Ovary (tissue), 3 donors: ENCODE measurements around the gene SLC25A25.

Experiments used
- EP300 ChIP-seq: sonication (generic); formaldehyde crosslinking; IDR thresholded peaks from one replicate; pipeline ENCODE4 v1.6.1; 2017; ENCODE audit warnings: antibody characterized with exemption
- POLR2A ChIP-seq: fragments of 450-650 bp; IDR thresholded peaks from one replicate; pipeline ENCODE4 v1.6.1; 2017; ENCODE audit warnings: antibody characterized with exemption, mild to moderate bottlenecking, moderate library complexity
- TF ChIP-seq, protein P1 (sequence below), 3 donors: fragments of 450-650 bp in 2 of 3; fragments of 200-600 bp in 1 of 3; IDR thresholded peaks; one replicate each; pipeline versions ENCODE4 v1.5.1 to v1.8.0; 2016 to 2022; ENCODE audit warnings: antibody characterized with exemption in 3 of 3, mild to moderate bottlenecking in 1 of 3
- donor health status: DM: no; HTN: no; CAD: no.

DNA sequence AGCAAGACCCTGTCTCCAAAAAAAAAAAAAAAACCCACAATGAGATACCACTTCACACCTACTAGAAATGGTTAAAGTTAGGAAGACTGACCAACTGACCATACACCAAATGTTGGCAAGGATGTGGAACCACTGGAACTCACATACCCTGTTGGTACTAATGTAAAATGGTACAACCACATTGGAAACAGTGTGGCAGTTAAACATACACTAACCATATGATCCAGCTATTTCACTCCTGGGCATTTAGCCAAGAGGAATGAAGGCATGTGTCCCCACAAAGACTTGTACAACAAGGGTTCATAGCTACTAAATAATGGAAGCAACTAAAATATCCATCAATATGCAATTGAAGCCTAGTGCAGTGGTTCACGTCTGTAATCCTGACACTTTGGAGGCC lies 22.2 kb upstream of the SLC25A25 start:
- TF ChIP-seq, protein P1, sequence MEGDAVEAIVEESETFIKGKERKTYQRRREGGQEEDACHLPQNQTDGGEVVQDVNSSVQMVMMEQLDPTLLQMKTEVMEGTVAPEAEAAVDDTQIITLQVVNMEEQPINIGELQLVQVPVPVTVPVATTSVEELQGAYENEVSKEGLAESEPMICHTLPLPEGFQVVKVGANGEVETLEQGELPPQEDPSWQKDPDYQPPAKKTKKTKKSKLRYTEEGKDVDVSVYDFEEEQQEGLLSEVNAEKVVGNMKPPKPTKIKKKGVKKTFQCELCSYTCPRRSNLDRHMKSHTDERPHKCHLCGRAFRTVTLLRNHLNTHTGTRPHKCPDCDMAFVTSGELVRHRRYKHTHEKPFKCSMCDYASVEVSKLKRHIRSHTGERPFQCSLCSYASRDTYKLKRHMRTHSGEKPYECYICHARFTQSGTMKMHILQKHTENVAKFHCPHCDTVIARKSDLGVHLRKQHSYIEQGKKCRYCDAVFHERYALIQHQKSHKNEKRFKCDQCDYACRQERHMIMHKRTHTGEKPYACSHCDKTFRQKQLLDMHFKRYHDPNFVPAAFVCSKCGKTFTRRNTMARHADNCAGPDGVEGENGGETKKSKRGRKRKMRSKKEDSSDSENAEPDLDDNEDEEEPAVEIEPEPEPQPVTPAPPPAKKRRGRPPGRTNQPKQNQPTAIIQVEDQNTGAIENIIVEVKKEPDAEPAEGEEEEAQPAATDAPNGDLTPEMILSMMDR (IDR thresholded peaks at IDR 0.05): no peak
- TF ChIP-seq EP300 (no peak), POLR2A (no peak)
